ENCODE measurements around the gene TSHZ2.

GRCh38 chr20:53210931-53211330 lies 238.8 kb downstream of the TSHZ2 start:
- no peak for TF ChIP-seq CTCF (IDR thresholded peaks at IDR 0.05; ENCODE audit: low read length)
- TF ChIP-seq EZH2 (IDR thresholded peaks at IDR 0.05; ENCODE audit: borderline replicate concordance, low read length), result no peak

All from OCI-LY1 (cell line).